HL-60 (cell line): ENCODE results near the gene DENND4C.

Experiments
- POLR2AphosphoS5 ChIP-seq: IDR thresholded peaks from 2 replicates; pipeline ENCODE4 v1.6.1; 2012; ENCODE audit warnings: low read depth
- TF ChIP-seq, protein P1 (sequence below): IDR thresholded peaks from one replicate; pipeline ENCODE4 v1.5.1; 2011; ENCODE audit warnings: low read length, control low read depth, inconsistent platforms; ENCODE audit not compliant: insufficient read depth
- TF ChIP-seq, protein P2 (sequence below): IDR thresholded peaks from 2 replicates; pipeline ENCODE4 v1.6.1; 2012; ENCODE audit warnings: low read depth; ENCODE audit not compliant: insufficient replicate concordance

DNA sequence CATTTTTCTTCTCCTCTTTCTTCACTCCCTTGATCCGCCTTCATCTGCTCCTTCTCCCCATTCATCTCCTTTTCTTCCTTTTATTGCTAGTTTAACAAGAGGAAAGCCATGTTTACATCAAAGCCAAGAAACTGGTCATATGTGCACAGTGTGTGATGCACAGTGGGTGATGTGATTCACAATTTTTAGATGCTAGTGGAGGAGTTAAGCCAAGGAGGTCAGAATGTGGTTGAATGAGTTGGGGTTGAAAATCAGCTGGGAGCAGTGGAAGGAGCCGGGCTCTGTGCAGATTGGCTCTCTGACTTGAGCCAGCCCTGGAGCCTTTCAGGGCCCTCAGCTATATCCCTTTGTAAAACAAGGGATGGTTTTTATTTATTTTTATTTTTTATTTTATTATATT, 185.7 kb downstream of the DENND4C start:
- TF ChIP-seq, protein P1, sequence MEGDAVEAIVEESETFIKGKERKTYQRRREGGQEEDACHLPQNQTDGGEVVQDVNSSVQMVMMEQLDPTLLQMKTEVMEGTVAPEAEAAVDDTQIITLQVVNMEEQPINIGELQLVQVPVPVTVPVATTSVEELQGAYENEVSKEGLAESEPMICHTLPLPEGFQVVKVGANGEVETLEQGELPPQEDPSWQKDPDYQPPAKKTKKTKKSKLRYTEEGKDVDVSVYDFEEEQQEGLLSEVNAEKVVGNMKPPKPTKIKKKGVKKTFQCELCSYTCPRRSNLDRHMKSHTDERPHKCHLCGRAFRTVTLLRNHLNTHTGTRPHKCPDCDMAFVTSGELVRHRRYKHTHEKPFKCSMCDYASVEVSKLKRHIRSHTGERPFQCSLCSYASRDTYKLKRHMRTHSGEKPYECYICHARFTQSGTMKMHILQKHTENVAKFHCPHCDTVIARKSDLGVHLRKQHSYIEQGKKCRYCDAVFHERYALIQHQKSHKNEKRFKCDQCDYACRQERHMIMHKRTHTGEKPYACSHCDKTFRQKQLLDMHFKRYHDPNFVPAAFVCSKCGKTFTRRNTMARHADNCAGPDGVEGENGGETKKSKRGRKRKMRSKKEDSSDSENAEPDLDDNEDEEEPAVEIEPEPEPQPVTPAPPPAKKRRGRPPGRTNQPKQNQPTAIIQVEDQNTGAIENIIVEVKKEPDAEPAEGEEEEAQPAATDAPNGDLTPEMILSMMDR, result no peak
- no peak for TF ChIP-seq POLR2AphosphoS5
- TF ChIP-seq, protein P2, sequence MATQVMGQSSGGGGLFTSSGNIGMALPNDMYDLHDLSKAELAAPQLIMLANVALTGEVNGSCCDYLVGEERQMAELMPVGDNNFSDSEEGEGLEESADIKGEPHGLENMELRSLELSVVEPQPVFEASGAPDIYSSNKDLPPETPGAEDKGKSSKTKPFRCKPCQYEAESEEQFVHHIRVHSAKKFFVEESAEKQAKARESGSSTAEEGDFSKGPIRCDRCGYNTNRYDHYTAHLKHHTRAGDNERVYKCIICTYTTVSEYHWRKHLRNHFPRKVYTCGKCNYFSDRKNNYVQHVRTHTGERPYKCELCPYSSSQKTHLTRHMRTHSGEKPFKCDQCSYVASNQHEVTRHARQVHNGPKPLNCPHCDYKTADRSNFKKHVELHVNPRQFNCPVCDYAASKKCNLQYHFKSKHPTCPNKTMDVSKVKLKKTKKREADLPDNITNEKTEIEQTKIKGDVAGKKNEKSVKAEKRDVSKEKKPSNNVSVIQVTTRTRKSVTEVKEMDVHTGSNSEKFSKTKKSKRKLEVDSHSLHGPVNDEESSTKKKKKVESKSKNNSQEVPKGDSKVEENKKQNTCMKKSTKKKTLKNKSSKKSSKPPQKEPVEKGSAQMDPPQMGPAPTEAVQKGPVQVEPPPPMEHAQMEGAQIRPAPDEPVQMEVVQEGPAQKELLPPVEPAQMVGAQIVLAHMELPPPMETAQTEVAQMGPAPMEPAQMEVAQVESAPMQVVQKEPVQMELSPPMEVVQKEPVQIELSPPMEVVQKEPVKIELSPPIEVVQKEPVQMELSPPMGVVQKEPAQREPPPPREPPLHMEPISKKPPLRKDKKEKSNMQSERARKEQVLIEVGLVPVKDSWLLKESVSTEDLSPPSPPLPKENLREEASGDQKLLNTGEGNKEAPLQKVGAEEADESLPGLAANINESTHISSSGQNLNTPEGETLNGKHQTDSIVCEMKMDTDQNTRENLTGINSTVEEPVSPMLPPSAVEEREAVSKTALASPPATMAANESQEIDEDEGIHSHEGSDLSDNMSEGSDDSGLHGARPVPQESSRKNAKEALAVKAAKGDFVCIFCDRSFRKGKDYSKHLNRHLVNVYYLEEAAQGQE, result no peak
